ENCODE results near the gene LEMD1. TPM values are rescaled to one million over a fixed set of nuclear protein-coding genes. Genes with fewer than 3 reads are reported as not detected.

LEMD1 gene
- polyA plus RNA-seq, 1 donor from 2014 or later: 67.6 TPM

- no peaks in the 10 kb centered on the region for H3K9me2 ChIP-seq (ENCODE audit: insufficient read depth, low read length)
- no peaks in the 10 kb centered on the region for H3F3A ChIP-seq (ENCODE audit: insufficient read depth, low read length, poor library complexity, severe bottlenecking)
- no peak overlapping the region for H3K9ac ChIP-seq (ENCODE audit: low read length)
- no peak overlapping the region for H3K4me2 ChIP-seq (ENCODE audit: low read length)
- no peaks in the 10 kb centered on the region for H3K36me3 ChIP-seq (ENCODE audit: insufficient read depth, low read length)
- no peaks in the 10 kb centered on the region for H4K20me1 ChIP-seq (ENCODE audit: insufficient read depth)
- no peak overlapping the region for H3K4me3 ChIP-seq (ENCODE audit: low read length)
- no peaks in the 10 kb centered on the region for H3K9me3 ChIP-seq (ENCODE audit: low read length)
- no peaks in the 10 kb centered on the region for H3K27me3 ChIP-seq (ENCODE audit: insufficient read depth, low read depth, low read length)
- H3K79me2 ChIP-seq (replicated peaks; ENCODE audit: insufficient read depth, low read length): no peaks in the 10 kb centered on the region
- H3K27ac ChIP-seq (ENCODE audit: low read length): no peak overlapping the region
- TF ChIP-seq TAF1 (IDR thresholded peaks at IDR 0.05; ENCODE audit: low read depth) (no peak), MXI1 (conservative IDR thresholded peaks at IDR 0.05; ENCODE audit: poor library complexity, severe bottlenecking) (no peak), RAD21 (conservative IDR thresholded peaks at IDR 0.05) (no peak), POLR2AphosphoS5 (IDR thresholded peaks at IDR 0.05) (no peak), SMC3 (conservative IDR thresholded peaks at IDR 0.05; ENCODE audit: poor library complexity) (no peak), EP300 (conservative IDR thresholded peaks at IDR 0.05; ENCODE audit: poor library complexity, severe bottlenecking) (no peak), CTCF (IDR thresholded peaks at IDR 0.05; ENCODE audit: poor library complexity, severe bottlenecking) (no peak), REST (IDR thresholded peaks at IDR 0.05; ENCODE audit: borderline replicate concordance) (no peak), EZH2 (IDR thresholded peaks at IDR 0.05; ENCODE audit: borderline replicate concordance, insufficient read depth, low read length, poor library complexity, severe bottlenecking) (no peak)
- no peak overlapping the region for H2AFZ ChIP-seq (ENCODE audit: low read depth, low read length)
These were observed 23.3 kb downstream of the LEMD1 start for GRCh38 chr1:205398586-205398985.

- Histone ChIP-seq H3K9ac (ENCODE audit: low read length) (no peak overlapping the region), H3F3A (ENCODE audit: insufficient read depth, low read length, poor library complexity, severe bottlenecking) (no peaks in the 10 kb centered on the region), H3K79me2 (replicated peaks; ENCODE audit: insufficient read depth, low read length) (no peaks in the 10 kb centered on the region), H4K20me1 (ENCODE audit: insufficient read depth) (no peaks in the 10 kb centered on the region), H3K27ac (ENCODE audit: low read length) (no peak overlapping the region), H3K4me3 (ENCODE audit: low read length) (no peak overlapping the region), H3K4me2 (ENCODE audit: low read length) (no peak overlapping the region), H3K27me3 (ENCODE audit: insufficient read depth, low read depth, low read length) (no peaks in the 10 kb centered on the region), H3K9me2 (ENCODE audit: insufficient read depth, low read length) (no peaks in the 10 kb centered on the region), H2AFZ (ENCODE audit: low read depth, low read length) (no peak overlapping the region), H3K9me3 (ENCODE audit: low read length) (no peaks in the 10 kb centered on the region), H3K36me3 (ENCODE audit: insufficient read depth, low read length) (no peaks in the 10 kb centered on the region)
- TF ChIP-seq POLR2AphosphoS5 (IDR thresholded peaks at IDR 0.05): no peak
- peak; percentile 70 for TF ChIP-seq SMC3 (conservative IDR thresholded peaks at IDR 0.05; ENCODE audit: poor library complexity)
- TF ChIP-seq EP300 (conservative IDR thresholded peaks at IDR 0.05; ENCODE audit: poor library complexity, severe bottlenecking): no peak
- TF ChIP-seq CTCF (IDR thresholded peaks at IDR 0.05; ENCODE audit: poor library complexity, severe bottlenecking): peak; percentile 59
- no peak for TF ChIP-seq REST (IDR thresholded peaks at IDR 0.05; ENCODE audit: borderline replicate concordance)
- TF ChIP-seq RAD21 (conservative IDR thresholded peaks at IDR 0.05): peak; percentile 72
- TF ChIP-seq MXI1 (conservative IDR thresholded peaks at IDR 0.05; ENCODE audit: poor library complexity, severe bottlenecking): no peak
These were observed 24.8 kb downstream of the LEMD1 start for GRCh38 chr1:205396967-205397616.
